IgD-negative memory B cell (primary cell): Measurements from ENCODE around the gene NEK7. TPM values are rescaled to one million over a fixed set of nuclear protein-coding genes. Genes with fewer than 3 reads are reported as not detected.

Experiments used
- H3K27ac Mint-ChIP-seq, 3 donors: one replicate each; pipeline ENCODE4 v1.8.0; 2020 to 2022; ENCODE audit warnings: mild to moderate bottlenecking in 3 of 3, mixed read lengths in 3 of 3, moderate library complexity in 1 of 3
- H3K27me3 Mint-ChIP-seq: one replicate; pipeline ENCODE4 v1.8.0; 2021; ENCODE audit warnings: mixed read lengths
- H3K36me3 Mint-ChIP-seq: one replicate; pipeline ENCODE4 v1.8.0; 2020; ENCODE audit warnings: mild to moderate bottlenecking, mixed read lengths
- H3K4me1 Mint-ChIP-seq, 3 donors: one replicate each; pipeline ENCODE4 v1.8.0; 2020 to 2022; ENCODE audit warnings: mixed read lengths in 3 of 3, mild to moderate bottlenecking in 1 of 3
- H3K4me3 Mint-ChIP-seq, 4 donors: one replicate each; pipeline ENCODE4 v1.8.0; 2020 to 2022; ENCODE audit warnings: mild to moderate bottlenecking in 4 of 4, mixed read lengths in 4 of 4, moderate library complexity in 3 of 4
- H3K9me3 Mint-ChIP-seq, 3 donors: one replicate each; pipeline ENCODE4 v1.8.0; 2020 to 2021; ENCODE audit warnings: mixed read lengths in 3 of 3, mild to moderate bottlenecking in 1 of 3
- polyA plus RNA-seq: library from polyadenylated mRNA; unstranded; fragments of 300-500 nt; fragmentation: Illumina TruSeq; gene quantifications from one replicate; pipeline ENCODE4 v1.2.3, GENCODE V29; 2021

Gene NEK7
- polyA plus RNA-seq, 1 donor from 2014 or later: 21.6 TPM

DNA sequence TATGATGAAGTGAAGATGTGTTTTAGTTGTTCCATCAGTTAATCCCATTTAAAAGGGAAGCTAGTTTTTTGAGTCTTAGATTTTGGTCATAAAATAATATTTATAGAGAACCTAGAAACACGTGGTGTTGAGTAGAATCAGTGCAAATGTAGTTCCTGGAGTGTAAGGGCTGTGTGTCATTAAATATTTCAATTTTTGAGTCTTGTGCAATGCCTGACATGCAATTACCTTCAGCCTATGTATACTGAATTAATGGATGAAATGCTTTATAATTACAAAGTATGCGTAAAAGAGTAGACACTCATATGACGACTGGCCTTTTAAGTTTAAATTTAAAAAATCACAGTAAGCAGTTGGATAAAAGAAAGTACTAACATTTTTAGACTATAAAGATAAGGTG is 75.0 kb downstream of the NEK7 start:
- Mint-ChIP-seq H3K27me3 (no peaks in the 10 kb centered on the region), H3K4me3 (no peak overlapping the region), H3K36me3 (peaks cover 3% of the 10 kb centered on the region), H3K4me1 (peaks cover 9 to 17% (median 13%) of the 10 kb centered on the region in 3 donors), H3K9me3 (peaks cover 0 to 4% (median 0%) of the 10 kb centered on the region in 3 donors), H3K27ac (peak overlapping the region in 1 of 3 donors; percentile 3)

DNA sequence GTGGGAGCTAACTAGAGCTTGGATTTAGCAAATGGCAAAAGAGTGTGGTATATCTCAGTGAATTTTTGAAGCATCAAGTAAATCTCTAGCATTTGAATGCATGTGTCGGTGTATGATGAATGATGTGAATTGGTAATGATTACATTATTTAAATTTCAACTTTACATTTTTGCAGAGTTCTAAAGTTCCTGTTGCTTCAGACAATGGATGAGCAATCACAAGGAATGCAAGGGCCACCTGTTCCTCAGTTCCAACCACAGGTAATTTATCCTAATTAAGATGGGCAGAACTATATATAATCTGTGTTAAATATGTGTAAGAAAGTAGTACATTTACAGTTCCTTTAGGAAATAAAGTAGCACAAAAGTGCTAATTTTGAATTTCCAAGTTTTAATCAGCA is 75.6 kb downstream of the NEK7 start:
- Mint-ChIP-seq H3K4me1 (peaks cover 9 to 17% (median 13%) of the 10 kb centered on the region in 3 donors), H3K9me3 (peaks cover 0 to 4% (median 0%) of the 10 kb centered on the region in 3 donors), H3K27me3 (no peaks in the 10 kb centered on the region), H3K36me3 (peaks cover 3% of the 10 kb centered on the region), H3K27ac (peak overlapping the region in 1 of 3 donors; percentile 3), H3K4me3 (no peak overlapping the region)

GRCh38 chr1:198232940-198233675 is 76.3 kb downstream of the NEK7 start:
- Mint-ChIP-seq H3K4me1 (peaks cover 9 to 17% (median 13%) of the 10 kb centered on the region in 3 donors), H3K9me3 (peaks cover 0 to 4% (median 0%) of the 10 kb centered on the region in 3 donors), H3K27ac (no peak overlapping the region), H3K36me3 (peaks cover 3% of the 10 kb centered on the region), H3K27me3 (no peaks in the 10 kb centered on the region), H3K4me3 (no peak overlapping the region)

DNA sequence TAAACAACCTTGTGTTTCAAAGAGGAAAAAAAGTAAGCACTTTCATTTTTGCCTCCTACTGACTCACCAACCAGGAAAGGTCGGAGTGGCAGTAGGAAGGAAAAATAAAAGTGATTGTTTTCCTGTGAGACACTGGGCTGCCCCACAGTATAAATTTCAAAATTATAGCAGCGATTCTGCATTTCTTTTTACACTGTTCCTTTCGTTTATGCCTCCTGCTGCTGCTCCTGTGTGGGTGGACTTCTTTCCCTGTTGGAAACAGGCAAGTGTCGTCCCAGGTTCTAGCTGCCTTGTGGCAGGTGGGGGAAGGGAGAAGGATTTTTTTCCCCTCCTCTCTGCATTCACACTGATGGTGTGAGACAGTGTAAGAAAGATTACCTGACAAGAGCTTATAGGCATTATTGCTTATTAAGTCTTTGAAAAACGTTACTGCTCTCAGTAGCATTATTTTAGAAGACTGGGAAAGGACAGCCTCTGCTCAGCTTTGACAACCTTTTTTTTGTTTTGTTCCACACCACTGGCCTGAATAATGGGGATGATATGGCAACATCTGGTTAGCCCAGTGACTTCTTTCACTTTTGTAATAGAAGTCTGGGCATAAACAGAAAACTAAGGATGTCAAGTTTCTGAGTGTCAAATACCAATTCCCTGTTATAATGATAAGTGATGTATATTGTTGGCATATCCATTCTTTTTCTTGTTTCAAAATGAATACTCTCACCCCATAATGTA is 77.9 kb downstream of the NEK7 start:
- H3K4me3 Mint-ChIP-seq: peak overlapping the region in 1 of 4 donors; percentile 48
- peaks cover 0 to 4% (median 0%) of the 10 kb centered on the region in 3 donors for H3K9me3 Mint-ChIP-seq
- peaks cover 1% of the 10 kb centered on the region for H3K36me3 Mint-ChIP-seq
- peaks cover 9 to 19% (median 13%) of the 10 kb centered on the region in 3 donors for H3K4me1 Mint-ChIP-seq
- no peaks in the 10 kb centered on the region for H3K27me3 Mint-ChIP-seq
- H3K27ac Mint-ChIP-seq: peak overlapping the region in 1 of 3 donors; percentile 32

DNA sequence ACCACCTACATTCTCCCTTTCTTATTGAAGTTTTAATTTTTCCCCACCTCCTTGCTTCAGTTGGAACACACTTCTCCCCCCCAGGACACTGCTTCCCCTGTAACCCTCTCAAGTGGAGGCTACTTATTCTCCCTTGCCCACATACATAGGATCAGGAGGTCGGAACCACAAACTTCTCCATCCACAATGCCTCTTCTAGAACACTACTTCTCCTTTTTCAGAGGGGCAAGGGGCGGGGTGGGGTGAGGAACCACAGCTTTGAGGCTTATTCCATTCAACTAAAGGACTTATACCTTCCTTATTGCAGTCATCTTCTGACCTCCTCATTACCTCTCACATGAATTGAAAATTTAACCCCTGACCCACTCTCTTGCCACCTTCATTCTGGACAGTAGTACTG is 81.3 kb downstream of the NEK7 start:
- Mint-ChIP-seq H3K36me3 (peaks cover 5% of the 10 kb centered on the region), H3K9me3 (peaks cover 0 to 4% (median 2%) of the 10 kb centered on the region in 3 donors), H3K4me3 (no peak overlapping the region), H3K27me3 (no peaks in the 10 kb centered on the region), H3K27ac (no peak overlapping the region), H3K4me1 (peaks cover 7 to 15% (median 14%) of the 10 kb centered on the region in 3 donors)

DNA sequence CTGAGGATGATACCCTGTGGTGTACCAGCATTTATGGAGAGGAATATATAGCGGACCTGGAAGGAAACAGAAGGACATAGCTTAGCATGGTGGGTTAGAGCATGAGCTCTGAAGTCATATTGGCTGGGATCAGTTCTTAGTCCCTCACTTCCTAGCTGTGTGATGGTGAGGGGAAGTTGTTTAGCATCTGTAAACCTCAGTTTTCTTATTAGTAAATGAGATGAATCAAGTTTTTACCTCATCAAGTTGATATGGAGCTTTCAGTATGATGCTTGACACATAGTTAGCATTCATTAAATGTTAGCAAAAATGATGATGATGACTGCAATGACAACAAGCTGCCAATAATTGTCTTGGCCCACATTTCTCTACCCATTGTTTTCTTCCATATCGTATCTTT is 84.8 kb downstream of the NEK7 start:
- Mint-ChIP-seq H3K27me3 (no peaks in the 10 kb centered on the region), H3K4me3 (no peak overlapping the region), H3K4me1 (peaks cover 3 to 15% (median 10%) of the 10 kb centered on the region in 3 donors), H3K27ac (no peak overlapping the region), H3K9me3 (peaks cover 0 to 2% (median 0%) of the 10 kb centered on the region in 3 donors), H3K36me3 (peaks cover 5% of the 10 kb centered on the region)

- H3K4me3 Mint-ChIP-seq: no peak overlapping the region
Measured at GRCh38 chr1:198244772-198245171, 88.0 kb downstream of the NEK7 start.

GRCh38 chr1:198245379-198245778 is 88.6 kb downstream of the NEK7 start:
- peaks cover 3 to 20% (median 8%) of the 10 kb centered on the region in 3 donors for H3K4me1 Mint-ChIP-seq
- peaks cover 0 to 2% (median 0%) of the 10 kb centered on the region in 3 donors for H3K9me3 Mint-ChIP-seq
- H3K27ac Mint-ChIP-seq: no peak overlapping the region
- peaks cover 5% of the 10 kb centered on the region for H3K36me3 Mint-ChIP-seq
- H3K27me3 Mint-ChIP-seq: no peaks in the 10 kb centered on the region
- H3K4me3 Mint-ChIP-seq: no peak overlapping the region

More at GRCh38 chr1:198244772-198245171, 88.0 kb downstream of the NEK7 start:
- Mint-ChIP-seq H3K36me3 (peaks cover 5% of the 10 kb centered on the region), H3K27me3 (no peaks in the 10 kb centered on the region), H3K9me3 (peaks cover 0 to 2% (median 0%) of the 10 kb centered on the region in 3 donors), H3K4me1 (peaks cover 3 to 20% (median 8%) of the 10 kb centered on the region in 3 donors), H3K27ac (no peak overlapping the region)

GRCh38 chr1:198246337-198246736 is 89.5 kb downstream of the NEK7 start:
- H3K4me1 Mint-ChIP-seq: peaks cover 3 to 17% (median 7%) of the 10 kb centered on the region in 3 donors
- H3K27ac Mint-ChIP-seq: no peak overlapping the region
- peaks cover 5% of the 10 kb centered on the region for H3K36me3 Mint-ChIP-seq
- peaks cover 0 to 2% (median 0%) of the 10 kb centered on the region in 3 donors for H3K9me3 Mint-ChIP-seq
- H3K4me3 Mint-ChIP-seq: peak overlapping the region in 1 of 4 donors; percentile 17
- no peaks in the 10 kb centered on the region for H3K27me3 Mint-ChIP-seq

- peaks cover 7 to 25% (median 23%) of the 10 kb centered on the region in 3 donors for H3K4me1 Mint-ChIP-seq
- no peaks in the 10 kb centered on the region for H3K27me3 Mint-ChIP-seq
- no peaks in the 10 kb centered on the region for H3K9me3 Mint-ChIP-seq
Measured at GRCh38 chr1:198253259-198253658, 96.5 kb downstream of the NEK7 start.

DNA sequence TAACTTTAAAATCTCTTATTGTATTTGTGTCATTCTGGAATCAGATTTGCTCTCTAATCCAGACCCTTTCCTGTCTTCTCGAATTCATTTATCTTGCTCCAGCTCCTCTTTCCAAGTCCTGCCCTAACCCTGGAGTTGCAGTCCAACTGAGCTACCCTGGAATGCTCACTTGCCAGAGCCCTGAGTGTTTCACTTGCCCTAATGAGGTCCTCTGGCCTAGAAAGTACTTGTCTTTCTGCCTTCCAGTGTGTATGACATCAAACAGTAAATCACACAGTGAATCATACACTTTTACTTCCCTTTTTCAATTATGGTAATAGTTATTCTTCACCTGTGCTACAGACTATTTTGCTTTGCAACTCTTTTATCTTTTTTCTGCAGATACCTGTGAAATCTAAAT is 96.9 kb downstream of the NEK7 start:
- no peaks in the 10 kb centered on the region for H3K27me3 Mint-ChIP-seq
- H3K9me3 Mint-ChIP-seq: no peaks in the 10 kb centered on the region
- peak overlapping the region in 1 of 3 donors; percentile 68 for H3K27ac Mint-ChIP-seq
- peak overlapping the region in 1 of 4 donors; percentile 71 for H3K4me3 Mint-ChIP-seq
- no peaks in the 10 kb centered on the region for H3K36me3 Mint-ChIP-seq
- H3K4me1 Mint-ChIP-seq: peaks cover 7 to 25% (median 23%) of the 10 kb centered on the region in 3 donors

More at GRCh38 chr1:198253259-198253658, 96.5 kb downstream of the NEK7 start:
- Mint-ChIP-seq H3K4me3 (no peak overlapping the region), H3K36me3 (no peaks in the 10 kb centered on the region), H3K27ac (no peak overlapping the region)

- H3K36me3 Mint-ChIP-seq: no peaks in the 10 kb centered on the region
- H3K4me1 Mint-ChIP-seq: peaks cover 7 to 25% (median 23%) of the 10 kb centered on the region in 3 donors
- no peak overlapping the region for H3K27ac Mint-ChIP-seq
- no peak overlapping the region for H3K4me3 Mint-ChIP-seq
- no peaks in the 10 kb centered on the region for H3K27me3 Mint-ChIP-seq
- H3K9me3 Mint-ChIP-seq: no peaks in the 10 kb centered on the region
Measured at GRCh38 chr1:198254521-198254920, 97.7 kb downstream of the NEK7 start.

GRCh38 chr1:198254948-198255347 is 98.2 kb downstream of the NEK7 start:
- Mint-ChIP-seq H3K9me3 (no peaks in the 10 kb centered on the region), H3K4me3 (no peak overlapping the region), H3K27me3 (no peaks in the 10 kb centered on the region), H3K4me1 (peaks cover 7 to 25% (median 23%) of the 10 kb centered on the region in 3 donors), H3K27ac (no peak overlapping the region), H3K36me3 (no peaks in the 10 kb centered on the region)

DNA sequence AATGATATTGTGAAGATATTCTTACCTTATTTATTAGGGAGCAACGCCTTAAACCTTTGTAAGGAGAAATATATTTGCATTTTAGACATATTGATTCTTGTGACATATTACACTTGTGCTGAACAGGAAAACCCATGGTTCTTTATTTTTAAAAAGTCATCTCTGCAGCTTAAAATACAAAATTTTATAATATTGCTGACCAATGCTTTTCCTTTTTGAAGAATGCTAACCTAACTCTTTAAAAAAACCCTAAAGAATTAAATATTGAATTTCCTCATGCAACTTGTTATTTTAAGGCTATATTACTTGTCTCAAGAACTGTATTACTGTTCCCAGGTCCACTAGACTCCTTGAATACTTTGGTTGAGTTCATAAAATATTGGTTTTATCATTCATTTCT is 99.0 kb downstream of the NEK7 start:
- peaks cover 7 to 30% (median 23%) of the 10 kb centered on the region in 3 donors for H3K4me1 Mint-ChIP-seq
- H3K27me3 Mint-ChIP-seq: no peaks in the 10 kb centered on the region
- no peak overlapping the region for H3K27ac Mint-ChIP-seq

GRCh38 chr1:198258491-198258890 is 101.7 kb downstream of the NEK7 start:
- no peaks in the 10 kb centered on the region for H3K27me3 Mint-ChIP-seq
- no peaks in the 10 kb centered on the region for H3K9me3 Mint-ChIP-seq
- no peak overlapping the region for H3K27ac Mint-ChIP-seq
- peaks cover 4 to 18% (median 10%) of the 10 kb centered on the region in 3 donors for H3K4me1 Mint-ChIP-seq
- H3K4me3 Mint-ChIP-seq: no peak overlapping the region
- H3K36me3 Mint-ChIP-seq: peaks cover 2% of the 10 kb centered on the region

More for the DNA sequence above, 99.0 kb downstream of the NEK7 start:
- H3K36me3 Mint-ChIP-seq: no peaks in the 10 kb centered on the region
- no peak overlapping the region for H3K4me3 Mint-ChIP-seq
- no peaks in the 10 kb centered on the region for H3K9me3 Mint-ChIP-seq
